HepG2 (cell line): ENCODE data around the gene CPE. TPM values are rescaled to one million over a fixed set of nuclear protein-coding genes. Genes with fewer than 3 reads are reported as not detected.

Source experiments
- DMTF1 ChIP-seq: sonication (generic); formaldehyde crosslinking; IDR thresholded peaks from 2 replicates; pipeline ENCODE4 v1.4.0; 2020; ENCODE audit warnings: mild to moderate bottlenecking, missing genetic modification reagents
- DNMT3B ChIP-seq: conservative IDR thresholded peaks from 2 replicates; pipeline ENCODE4 v1.6.1; 2016; ENCODE audit warnings: missing biosample characterization, control low read depth
- FOXM1 ChIP-seq: sonication (generic); formaldehyde crosslinking; IDR thresholded peaks from 2 replicates; pipeline ENCODE4 v1.5.0; 2020; ENCODE audit warnings: missing genetic modification reagents
- GATAD2A ChIP-seq: IDR thresholded peaks from 2 replicates; pipeline ENCODE4 v1.6.1; 2016
- HDAC1 ChIP-seq: sonication (generic); formaldehyde crosslinking; IDR thresholded peaks from 2 replicates; pipeline ENCODE4 v1.5.1; 2020; ENCODE audit warnings: mild to moderate bottlenecking, missing genetic modification reagents
- HOXA3 ChIP-seq: sonication (generic); formaldehyde crosslinking; IDR thresholded peaks from 2 replicates; pipeline ENCODE4 v1.5.0; 2020; ENCODE audit warnings: missing genetic modification reagents
- HOXA7 ChIP-seq: sonication (generic); formaldehyde crosslinking; IDR thresholded peaks from 2 replicates; pipeline ENCODE4 v1.8.1; 2022; ENCODE audit warnings: mild to moderate bottlenecking, missing genetic modification reagents, moderate library complexity
- KDM5B ChIP-seq: sonication (generic); formaldehyde crosslinking; IDR thresholded peaks from 2 replicates; pipeline ENCODE4 v1.4.0; 2020; ENCODE audit warnings: missing genetic modification reagents, mild to moderate bottlenecking, borderline replicate concordance
- RELA ChIP-seq: sonication (generic); formaldehyde crosslinking; IDR thresholded peaks from 2 replicates; pipeline ENCODE4 v1.4.0; 2020; ENCODE audit warnings: missing genetic modification reagents
- REPIN1 ChIP-seq: sonication (generic); formaldehyde crosslinking; IDR thresholded peaks from 2 replicates; pipeline ENCODE4 v1.8.0; 2022; ENCODE audit warnings: missing genetic modification reagents, low read depth, mild to moderate bottlenecking, borderline replicate concordance
- SKIL ChIP-seq: sonication (generic); formaldehyde crosslinking; IDR thresholded peaks from 2 replicates; pipeline ENCODE4 v1.8.0; 2022; ENCODE audit warnings: missing genetic modification reagents, mild to moderate bottlenecking, moderate library complexity, borderline replicate concordance
- SOX6 ChIP-seq, 2 experiments: fragments of 450-650 bp in 1 of 2; sonication (generic) in 1 of 2; formaldehyde crosslinking in 1 of 2; IDR thresholded peaks; 2 replicates each; pipeline versions ENCODE4 v1.4.0 to v1.6.1; 2017 to 2020; ENCODE audit warnings: antibody characterized with exemption in 1 of 2, mild to moderate bottlenecking in 1 of 2, missing genetic modification reagents in 1 of 2
- THRA ChIP-seq: sonication (generic); formaldehyde crosslinking; IDR thresholded peaks from 2 replicates; pipeline ENCODE4 v1.4.0; 2020; ENCODE audit warnings: missing genetic modification reagents, borderline replicate concordance
- TRIM24 ChIP-seq: sonication (generic); formaldehyde crosslinking; IDR thresholded peaks from 2 replicates; pipeline ENCODE4 v1.8.0; 2022; ENCODE audit warnings: mild to moderate bottlenecking, missing genetic modification reagents
- ZNF670 ChIP-seq: sonication (generic); formaldehyde crosslinking; IDR thresholded peaks from 2 replicates; pipeline ENCODE4 v1.8.0; 2022; ENCODE audit warnings: mild to moderate bottlenecking, missing genetic modification reagents, borderline replicate concordance
- ZSCAN5A ChIP-seq: sonication (generic); formaldehyde crosslinking; IDR thresholded peaks from 2 replicates; pipeline ENCODE4 v1.8.0; 2022; ENCODE audit warnings: mild to moderate bottlenecking, missing genetic modification reagents, borderline replicate concordance
- polyA plus RNA-seq, 8 experiments: library from polyadenylated mRNA; depleted of rRNA in 3 of 8; stranded (reverse) in 7 of 8; unstranded in 1 of 8; fragments of >200 nt; fragmentation: Illumina TruSeq in 4 of 8; extraction: Trizol in 4 of 8; gene quantifications; 2 replicates each; pipeline versions ENCODE4 v1.2.1 to v1.2.3, GENCODE V29; 2011 to 2016; ENCODE audit warnings: low read depth in 4 of 8, missing spikeins in 1 of 8, mixed read lengths in 1 of 8; ENCODE audit not compliant: insufficient read depth in 1 of 8
- total RNA-seq, 5 experiments: library from RNA; depleted of rRNA; stranded (reverse); fragments of >200 nt; fragmentation: Illumina TruSeq; extraction: Trizol; gene quantifications; 2 replicates each; pipeline ENCODE4 v1.2.3, GENCODE V29; 2016; ENCODE audit warnings: low read depth in 1 of 5
- TF ChIP-seq, protein P1 (sequence below): sonication (generic); formaldehyde crosslinking; conservative IDR thresholded peaks from 2 replicates; pipeline ENCODE4 v1.8.1; 2023; ENCODE audit warnings: missing genetic modification reagents
- TF ChIP-seq, protein P2 (sequence below): sonication (generic); formaldehyde crosslinking; IDR thresholded peaks from 2 replicates; pipeline ENCODE4 v1.5.1; 2020; ENCODE audit warnings: mild to moderate bottlenecking, missing genetic modification reagents

CPE gene
- total and polyA plus RNA-seq, 2 of the 13 experiments (the other 11 are each of a cell fraction or from before 2014, with no cell fraction given): 268 to 852 TPM

DNA sequence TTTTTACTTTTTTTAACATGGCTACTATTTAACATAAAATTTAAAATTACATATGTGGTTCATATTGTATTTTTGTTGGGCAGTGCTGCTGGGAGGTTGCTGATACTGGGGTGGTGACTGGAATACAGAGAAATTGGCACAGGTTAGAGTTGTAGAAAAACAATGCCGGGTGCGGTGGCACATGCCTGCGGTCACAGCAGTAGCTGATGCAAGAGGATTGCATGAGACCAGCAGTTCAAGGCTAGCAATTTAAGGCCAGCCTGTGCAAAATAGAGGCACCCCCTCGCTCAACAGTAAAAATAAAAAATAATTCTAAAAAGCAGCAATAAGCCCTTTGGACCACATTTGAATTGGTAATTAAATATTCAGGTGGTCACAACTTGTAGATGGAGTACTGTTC, 11.8 kb upstream of the CPE start (continued):
- TF ChIP-seq, protein P1, sequence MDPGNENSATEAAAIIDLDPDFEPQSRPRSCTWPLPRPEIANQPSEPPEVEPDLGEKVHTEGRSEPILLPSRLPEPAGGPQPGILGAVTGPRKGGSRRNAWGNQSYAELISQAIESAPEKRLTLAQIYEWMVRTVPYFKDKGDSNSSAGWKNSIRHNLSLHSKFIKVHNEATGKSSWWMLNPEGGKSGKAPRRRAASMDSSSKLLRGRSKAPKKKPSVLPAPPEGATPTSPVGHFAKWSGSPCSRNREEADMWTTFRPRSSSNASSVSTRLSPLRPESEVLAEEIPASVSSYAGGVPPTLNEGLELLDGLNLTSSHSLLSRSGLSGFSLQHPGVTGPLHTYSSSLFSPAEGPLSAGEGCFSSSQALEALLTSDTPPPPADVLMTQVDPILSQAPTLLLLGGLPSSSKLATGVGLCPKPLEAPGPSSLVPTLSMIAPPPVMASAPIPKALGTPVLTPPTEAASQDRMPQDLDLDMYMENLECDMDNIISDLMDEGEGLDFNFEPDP (CRISPR knock-in tag): no peak
- TF ChIP-seq RELA (CRISPR knock-in tag): no peak
- peak; percentile 80; the same call in 1 of the 2 replicates for TF ChIP-seq THRA
- TF ChIP-seq HOXA7 (CRISPR knock-in tag): no peak
- no peak for TF ChIP-seq SKIL (CRISPR knock-in tag)
- no peak for TF ChIP-seq DNMT3B (CRISPR knock-in tag)
- peak; percentile 57; the same call in 1 of the 2 replicates for TF ChIP-seq HOXA3 (CRISPR knock-in tag)
- TF ChIP-seq GATAD2A: peak; percentile 95
- peak; percentile 61 for TF ChIP-seq HDAC1 (CRISPR knock-in tag)
- peak; percentile 58; the same call in 1 of the 2 replicates for TF ChIP-seq ZNF670
- no peak for TF ChIP-seq DMTF1
- no peak for TF ChIP-seq TRIM24 (CRISPR knock-in tag)
- TF ChIP-seq, protein P2, sequence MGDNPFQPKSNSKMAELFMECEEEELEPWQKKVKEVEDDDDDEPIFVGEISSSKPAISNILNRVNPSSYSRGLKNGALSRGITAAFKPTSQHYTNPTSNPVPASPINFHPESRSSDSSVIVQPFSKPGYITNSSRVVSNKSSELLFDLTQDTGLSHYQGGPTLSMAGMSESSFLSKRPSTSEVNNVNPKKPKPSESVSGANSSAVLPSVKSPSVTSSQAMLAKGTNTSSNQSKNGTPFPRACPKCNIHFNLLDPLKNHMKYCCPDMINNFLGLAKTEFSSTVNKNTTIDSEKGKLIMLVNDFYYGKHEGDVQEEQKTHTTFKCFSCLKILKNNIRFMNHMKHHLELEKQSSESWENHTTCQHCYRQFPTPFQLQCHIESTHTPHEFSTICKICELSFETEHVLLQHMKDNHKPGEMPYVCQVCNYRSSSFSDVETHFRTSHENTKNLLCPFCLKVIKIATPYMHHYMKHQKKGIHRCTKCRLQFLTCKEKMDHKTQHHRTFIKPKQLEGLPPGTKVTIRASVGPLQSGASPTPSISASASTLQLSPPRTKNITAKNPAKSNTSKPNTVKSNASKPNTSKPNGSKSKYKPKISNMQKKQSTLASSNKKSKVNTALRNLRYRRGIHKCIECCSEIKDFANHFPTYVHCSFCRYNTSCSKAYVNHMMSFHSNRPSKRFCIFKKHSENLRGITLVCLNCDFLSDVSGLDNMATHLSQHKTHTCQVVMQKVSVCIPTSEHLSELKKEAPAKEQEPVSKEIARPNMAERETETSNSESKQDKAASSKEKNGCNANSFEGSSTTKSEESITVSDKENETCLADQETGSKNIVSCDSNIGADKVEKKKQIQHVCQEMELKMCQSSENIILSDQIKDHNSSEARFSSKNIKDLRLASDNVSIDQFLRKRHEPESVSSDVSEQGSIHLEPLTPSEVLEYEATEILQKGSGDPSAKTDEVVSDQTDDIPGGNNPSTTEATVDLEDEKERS (CRISPR knock-in tag): peak; percentile 60; the same call in 1 of the 2 replicates
- no peak for TF ChIP-seq FOXM1
- peak; percentile 42; the same call in 1 of the 2 replicates for TF ChIP-seq ZSCAN5A (CRISPR knock-in tag)
- TF ChIP-seq SOX6 (IDR thresholded peaks at IDR 0.05): no peak
- peak; percentile 95 for TF ChIP-seq SOX6 (CRISPR knock-in tag; IDR thresholded peaks at IDR 0.05)
- peak; percentile 65; the same call in 1 of the 2 replicates for TF ChIP-seq REPIN1
- no peak for TF ChIP-seq KDM5B (CRISPR knock-in tag)
